Endothelial cell (in vitro differentiated cells): ENCODE data around the gene C1GALT1. TPM values are rescaled to one million over a fixed set of nuclear protein-coding genes. Genes with fewer than 3 reads are reported as not detected.
A peak's percentile ranks its signal among the peaks of the same experiment; 100 is the strongest.

Source experiments
- DNase-seq: peaks from one replicate; pipeline ENCODE4 v3.0.0; 2021; ENCODE audit warnings: low spot score
- H3K27ac Mint-ChIP-seq: one replicate; pipeline ENCODE4 v1.8.0; 2021; ENCODE audit warnings: mixed read lengths, inconsistent platforms; ENCODE audit not compliant: unreplicated experiment
- H3K27me3 Mint-ChIP-seq: one replicate; pipeline ENCODE4 v1.8.0; 2021; ENCODE audit warnings: mild to moderate bottlenecking, moderate library complexity, mixed read lengths, inconsistent platforms; ENCODE audit not compliant: unreplicated experiment
- H3K36me3 Mint-ChIP-seq: one replicate; pipeline ENCODE4 v1.8.0; 2021; ENCODE audit warnings: mild to moderate bottlenecking, low read depth, mixed read lengths, inconsistent platforms; ENCODE audit not compliant: unreplicated experiment
- H3K4me1 Mint-ChIP-seq: one replicate; pipeline ENCODE4 v1.8.0; 2021; ENCODE audit warnings: mild to moderate bottlenecking, mixed read lengths, inconsistent platforms; ENCODE audit not compliant: unreplicated experiment
- H3K4me3 Mint-ChIP-seq: one replicate; pipeline ENCODE4 v1.8.0; 2021; ENCODE audit warnings: mild to moderate bottlenecking, mixed read lengths, inconsistent platforms; ENCODE audit not compliant: unreplicated experiment
- H3K9me3 Mint-ChIP-seq: one replicate; pipeline ENCODE4 v1.8.0; 2021; ENCODE audit warnings: mixed read lengths, inconsistent platforms; ENCODE audit not compliant: unreplicated experiment
- total RNA-seq: library from RNA; stranded (reverse); fragmentation: NEBNext Ultra II Directional; extraction: Animal tissue kit (Norgen Biotek cat#: 25700); gene quantifications from one replicate; pipeline ENCODE4 v1.2.1, GENCODE V29; 2021; ENCODE audit not compliant: unreplicated experiment
- TF ChIP-seq, protein P1 (sequence below): fragments of 200-600 bp; sonication (generic); IDR thresholded peaks from one replicate; pipeline ENCODE4 v1.5.0; 2021; ENCODE audit warnings: antibody characterized with exemption; ENCODE audit not compliant: unreplicated experiment

The C1GALT1 gene
- total RNA-seq, 1 donor from 2014 or later = 39.7 TPM

DNA sequence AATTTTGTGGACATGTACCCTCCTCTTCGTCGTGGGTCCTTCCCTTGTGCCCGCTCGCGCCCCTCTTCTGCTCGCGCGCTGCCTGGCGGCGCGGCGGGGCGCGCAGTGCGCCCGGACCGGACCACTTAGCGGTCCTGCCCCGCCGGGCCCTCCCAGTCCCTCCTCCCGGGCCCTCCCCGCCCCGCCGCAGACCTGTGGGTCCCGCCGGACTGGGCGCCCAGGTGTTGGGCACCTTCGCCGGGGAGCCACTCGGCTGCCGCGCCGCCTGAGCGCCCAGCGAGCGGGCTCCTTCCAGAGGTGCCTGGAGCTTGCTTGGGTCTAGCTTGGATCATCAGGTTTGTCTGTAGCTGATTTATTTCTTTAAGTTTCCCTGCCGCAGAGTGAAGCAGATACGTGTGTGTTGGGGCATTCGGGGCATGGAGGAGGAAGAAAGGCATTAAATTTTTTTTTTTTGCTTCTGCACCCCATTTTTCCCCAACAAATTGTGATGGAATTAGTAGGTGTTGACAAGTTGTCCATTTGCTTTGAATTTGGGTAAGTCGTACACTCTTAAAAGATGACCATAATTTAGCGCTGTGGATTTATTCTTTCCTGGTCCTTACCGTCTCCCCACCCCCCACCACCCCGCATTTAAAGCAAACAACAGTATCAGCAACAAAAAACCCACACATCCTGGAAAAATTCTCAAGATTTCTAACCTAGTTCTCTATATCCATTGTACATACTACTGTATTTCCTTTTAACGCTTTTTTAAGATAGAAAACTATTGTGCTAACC lies 905 bp downstream of the C1GALT1 start:
- Mint-ChIP-seq H3K4me3 (peak overlapping the region; percentile 98), H3K27me3 (peaks cover 10% of the 10 kb centered on the region), H3K9me3 (no peaks in the 10 kb centered on the region), H3K36me3 (peaks cover 4% of the 10 kb centered on the region), H3K27ac (peak overlapping the region; percentile 86), H3K4me1 (peaks cover 22% of the 10 kb centered on the region)
- TF ChIP-seq, protein P1, sequence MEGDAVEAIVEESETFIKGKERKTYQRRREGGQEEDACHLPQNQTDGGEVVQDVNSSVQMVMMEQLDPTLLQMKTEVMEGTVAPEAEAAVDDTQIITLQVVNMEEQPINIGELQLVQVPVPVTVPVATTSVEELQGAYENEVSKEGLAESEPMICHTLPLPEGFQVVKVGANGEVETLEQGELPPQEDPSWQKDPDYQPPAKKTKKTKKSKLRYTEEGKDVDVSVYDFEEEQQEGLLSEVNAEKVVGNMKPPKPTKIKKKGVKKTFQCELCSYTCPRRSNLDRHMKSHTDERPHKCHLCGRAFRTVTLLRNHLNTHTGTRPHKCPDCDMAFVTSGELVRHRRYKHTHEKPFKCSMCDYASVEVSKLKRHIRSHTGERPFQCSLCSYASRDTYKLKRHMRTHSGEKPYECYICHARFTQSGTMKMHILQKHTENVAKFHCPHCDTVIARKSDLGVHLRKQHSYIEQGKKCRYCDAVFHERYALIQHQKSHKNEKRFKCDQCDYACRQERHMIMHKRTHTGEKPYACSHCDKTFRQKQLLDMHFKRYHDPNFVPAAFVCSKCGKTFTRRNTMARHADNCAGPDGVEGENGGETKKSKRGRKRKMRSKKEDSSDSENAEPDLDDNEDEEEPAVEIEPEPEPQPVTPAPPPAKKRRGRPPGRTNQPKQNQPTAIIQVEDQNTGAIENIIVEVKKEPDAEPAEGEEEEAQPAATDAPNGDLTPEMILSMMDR = no peak
- no peak for DNase-seq

DNA sequence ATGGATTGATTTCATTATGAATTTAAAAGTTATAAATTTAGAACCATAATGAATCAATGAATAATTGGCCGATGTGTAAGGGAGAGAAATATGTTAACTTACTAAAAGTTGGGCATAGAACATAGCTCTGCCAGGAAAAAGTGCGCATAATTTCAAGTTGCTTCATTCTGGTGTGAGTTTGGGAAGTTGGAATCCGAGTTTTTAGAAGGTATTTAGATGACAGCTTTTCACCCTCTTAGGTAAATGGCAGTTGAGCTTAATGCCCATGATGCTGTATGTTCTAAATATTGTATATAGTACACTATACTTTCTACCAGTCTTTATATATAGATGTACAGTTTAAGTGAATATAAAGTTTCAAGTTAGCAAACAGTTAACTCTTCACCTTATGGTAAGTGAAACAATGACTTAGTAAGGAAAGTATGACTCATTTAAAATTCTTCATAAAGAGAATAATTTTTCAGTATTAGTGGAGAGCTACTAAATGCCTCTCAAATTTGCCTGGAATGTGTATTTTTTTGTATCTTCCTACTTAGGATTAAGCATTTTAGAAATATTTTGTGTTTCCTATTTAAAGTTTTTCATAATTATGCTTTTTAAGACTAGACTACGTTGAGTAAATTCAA lies 1.6 kb downstream of the C1GALT1 start:
- TF ChIP-seq, protein P1 = no peak
- Mint-ChIP-seq H3K27me3 (peaks cover 10% of the 10 kb centered on the region), H3K9me3 (no peaks in the 10 kb centered on the region), H3K4me1 (peaks cover 24% of the 10 kb centered on the region), H3K4me3 (peak overlapping the region; percentile 98), H3K27ac (peak overlapping the region; percentile 86), H3K36me3 (peaks cover 4% of the 10 kb centered on the region)
- no peak for DNase-seq

DNA sequence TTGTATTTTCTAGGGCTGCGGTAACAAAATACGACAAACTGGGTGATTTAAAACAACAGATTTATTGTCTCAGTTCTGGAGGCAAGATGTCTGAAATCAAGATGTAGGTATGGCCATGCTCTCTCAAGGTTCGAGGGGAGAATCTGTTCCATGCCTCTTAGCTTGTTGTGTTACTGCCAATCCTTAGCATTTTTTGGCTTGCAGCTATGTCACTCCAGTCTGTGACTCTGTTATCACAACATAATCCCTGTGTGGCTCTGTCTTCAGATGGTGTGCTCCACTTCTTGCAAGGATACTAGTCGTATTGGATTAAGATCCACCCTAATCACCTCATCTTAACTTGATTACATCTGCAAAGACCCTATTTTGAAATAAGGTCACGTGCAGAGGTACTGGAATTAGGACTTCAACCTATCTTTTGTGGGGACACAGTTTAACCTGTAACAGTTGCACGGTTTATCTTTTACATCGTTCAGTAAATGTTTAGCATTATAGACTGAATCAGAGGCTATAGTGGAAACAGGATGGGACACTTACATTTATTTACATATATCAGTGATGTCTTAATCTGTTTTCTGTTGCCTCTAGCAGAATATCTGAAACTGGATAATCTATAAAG lies 3.1 kb downstream of the C1GALT1 start:
- no peaks in the 10 kb centered on the region for H3K9me3 Mint-ChIP-seq
- TF ChIP-seq, protein P1 = no peak
- H3K27ac Mint-ChIP-seq = no peak overlapping the region
- H3K4me3 Mint-ChIP-seq = no peak overlapping the region
- peaks cover 12% of the 10 kb centered on the region for H3K27me3 Mint-ChIP-seq
- peaks cover 29% of the 10 kb centered on the region for H3K4me1 Mint-ChIP-seq
- DNase-seq = no peak
- H3K36me3 Mint-ChIP-seq = peaks cover 4% of the 10 kb centered on the region

DNA sequence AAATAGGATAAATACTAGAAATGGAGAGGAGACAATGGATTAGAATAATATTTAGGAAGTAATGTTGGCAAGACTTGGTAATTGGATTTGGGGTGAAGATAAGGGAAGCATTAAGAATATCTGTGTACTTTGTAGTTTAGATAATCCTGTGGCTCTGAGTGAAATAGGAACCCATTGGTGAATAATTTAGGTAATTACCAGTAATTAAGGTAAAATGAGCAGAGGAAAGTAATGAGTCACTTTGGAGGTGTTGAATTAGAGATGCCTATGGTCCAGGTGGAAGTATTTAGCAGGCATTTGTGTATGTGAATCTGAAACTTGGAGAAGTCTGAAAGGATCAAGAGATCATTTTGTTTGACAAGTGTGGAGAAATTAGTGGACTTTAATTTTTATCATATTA lies 5.7 kb downstream of the C1GALT1 start:
- DNase-seq = no peak
- peaks cover 2% of the 10 kb centered on the region for H3K36me3 Mint-ChIP-seq
- peaks cover 23% of the 10 kb centered on the region for H3K4me1 Mint-ChIP-seq

More for the DNA sequence above, 5.7 kb downstream of the C1GALT1 start:
- no peaks in the 10 kb centered on the region for H3K9me3 Mint-ChIP-seq
- no peak overlapping the region for H3K4me3 Mint-ChIP-seq
- TF ChIP-seq, protein P1 = no peak
- H3K27ac Mint-ChIP-seq = no peak overlapping the region
- H3K27me3 Mint-ChIP-seq = peaks cover 5% of the 10 kb centered on the region
